ENCODE data around the gene VPS37C. TPM values are rescaled to one million over a fixed set of nuclear protein-coding genes. Genes with fewer than 3 reads are reported as not detected.

The VPS37C gene
- total RNA-seq = 9.7 TPM in 2 replicates

DNA sequence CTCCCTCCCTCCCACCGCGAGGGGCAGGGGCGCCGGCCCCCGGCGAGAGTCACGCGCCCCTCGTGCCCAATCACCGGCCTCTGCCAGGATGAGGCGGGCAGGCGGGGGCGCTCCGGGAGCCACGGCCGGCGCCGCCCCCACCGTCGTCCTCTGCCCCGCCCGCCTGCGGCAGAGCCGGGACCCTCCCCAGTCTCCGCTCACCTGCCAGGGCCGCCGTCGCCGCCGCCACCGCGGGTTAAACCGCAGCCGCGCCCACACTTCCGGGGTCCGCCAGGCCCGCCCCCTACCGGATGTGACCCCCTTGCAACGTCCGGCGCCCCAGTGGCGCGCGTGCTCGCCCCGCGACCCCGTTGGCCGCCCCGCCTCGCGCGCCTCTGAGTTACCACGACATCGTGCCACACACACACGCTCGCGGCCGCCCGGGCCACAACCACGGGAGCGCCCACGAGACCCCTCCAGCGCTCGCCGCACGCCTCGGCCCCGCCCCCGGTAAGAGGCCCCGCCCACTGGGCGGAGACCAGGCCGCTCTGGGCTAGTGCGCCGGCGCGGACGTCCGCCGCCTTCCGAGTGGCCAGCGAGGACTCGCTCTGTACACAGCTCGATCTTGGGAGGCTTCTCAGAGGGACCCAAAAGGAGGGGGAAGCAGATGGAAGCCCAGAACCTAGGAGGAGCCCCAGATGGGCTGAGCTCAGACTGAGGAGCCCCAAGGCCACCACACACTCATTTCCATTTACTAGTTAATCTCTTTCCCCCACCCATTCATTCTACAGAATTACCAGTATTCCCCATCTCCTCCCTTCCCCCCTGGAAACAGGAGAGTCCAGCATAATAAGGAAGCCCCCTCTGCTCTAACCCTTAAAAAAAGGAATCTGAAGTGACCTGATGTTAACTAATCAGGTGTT, at the start of gene VPS37C:
Gene VPS37C (minus strand): TSS at position 237 of the 902 bp plus-strand sequence. CDS start 22,597 bp downstream, outside the sequence.

DNA sequence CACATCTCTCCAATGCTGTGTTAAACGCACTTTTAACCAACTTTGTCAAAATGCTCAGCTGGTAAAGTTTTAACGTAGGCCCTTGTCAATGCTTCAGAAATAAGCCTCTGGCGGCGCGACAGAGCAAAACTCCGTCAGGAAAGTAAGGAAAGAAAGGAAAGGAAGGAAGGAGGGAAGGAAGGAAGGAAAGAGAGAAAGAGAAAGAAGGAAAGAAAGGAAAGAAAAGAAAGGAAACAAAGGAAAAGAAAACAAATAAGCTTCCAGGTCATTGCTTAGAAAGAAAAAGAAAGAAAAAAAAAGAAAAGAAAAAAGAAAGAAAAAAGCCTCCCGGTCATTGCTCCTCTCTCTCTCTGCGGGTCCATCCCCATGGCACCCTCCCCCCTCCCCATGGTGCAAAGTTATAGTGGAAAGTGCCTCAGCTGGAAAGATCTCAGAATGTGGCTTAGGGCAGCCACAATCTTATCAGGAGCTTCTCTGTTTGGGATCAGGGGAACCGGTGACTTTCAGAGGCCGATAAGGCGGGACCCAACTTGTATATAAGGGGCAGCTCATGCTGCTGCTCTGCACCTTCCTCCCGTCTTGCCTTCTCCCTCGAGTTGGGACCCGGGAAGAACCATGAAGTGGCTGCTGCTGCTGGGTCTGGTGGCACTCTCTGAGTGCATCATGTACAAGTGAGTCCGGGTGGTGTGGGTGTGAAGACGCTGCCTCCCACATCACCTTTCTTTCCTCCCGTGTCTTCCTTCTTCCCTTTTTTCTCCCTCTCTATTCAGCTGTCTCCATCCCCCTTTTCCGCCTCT, 41.9 kb upstream of the VPS37C start, which contains the start of gene PGA3:
Gene PGA3 (plus strand): TSS at position 566 of the 797 bp plus-strand sequence. CDS start 50 bp downstream, at position 616.

Other genes starting within 250 kb of the VPS37C start
- gene TMEM109, start 247.3 kb downstream of the VPS37C start, total RNA-seq = 60.5 and 77.4 TPM in 2 replicates
- gene TMEM132A, start 237.0 kb downstream of the VPS37C start, total RNA-seq = 19.8 and 22.2 TPM in 2 replicates
- gene SLC15A3, start 209.2 kb downstream of the VPS37C start, total RNA-seq = 3.5 and 6.3 TPM in 2 replicates
- gene CD6, start 189.7 kb downstream of the VPS37C start, total RNA-seq = not detected in 2 replicates
- gene CD5, start 58.9 kb downstream of the VPS37C start, total RNA-seq = not detected in 2 replicates
- not detected in 2 replicates for gene PGA3, start 42.1 kb upstream of the VPS37C start, total RNA-seq
- not detected in 2 replicates for gene PGA4, start 60.9 kb upstream of the VPS37C start, total RNA-seq
- not detected in 2 replicates for gene PGA5, start 79.7 kb upstream of the VPS37C start, total RNA-seq
- 2.2 and 4.4 TPM in 2 replicates for gene VWCE, start 133.9 kb upstream of the VPS37C start, total RNA-seq
- gene DDB1, start 171.7 kb upstream of the VPS37C start, total RNA-seq = 180 and 209 TPM in 2 replicates
- gene TKFC, start 171.8 kb upstream of the VPS37C start, total RNA-seq = 27.8 and 30.3 TPM in 2 replicates
- gene CYB561A3, start 200.5 kb upstream of the VPS37C start, total RNA-seq = 102 and 118 TPM in 2 replicates
- gene TMEM138, start 200.9 kb upstream of the VPS37C start, total RNA-seq = 32.8 and 42.8 TPM in 2 replicates
- 12.8 and 14.0 TPM in 2 replicates for gene TMEM216, start 231.2 kb upstream of the VPS37C start, total RNA-seq